GM18517 (cell line): ENCODE data around the gene SFI1.
A peak's percentile ranks its signal among the peaks of the same experiment; 100 is the strongest.
"Not testable (repeated sequence)": the region's sequence is repeated elsewhere in the genome, so short reads cannot be mapped to it uniquely, and the experiment has no call there.

Experiments
- ATAC-seq: cut with Tn5 transposase; IDR thresholded peaks from one replicate; pipeline ENCODE4 v1.9.1; 2021; ENCODE audit warnings: mild to moderate bottlenecking, moderate library complexity; ENCODE audit not compliant: unreplicated experiment

Gene SFI1, protein sequence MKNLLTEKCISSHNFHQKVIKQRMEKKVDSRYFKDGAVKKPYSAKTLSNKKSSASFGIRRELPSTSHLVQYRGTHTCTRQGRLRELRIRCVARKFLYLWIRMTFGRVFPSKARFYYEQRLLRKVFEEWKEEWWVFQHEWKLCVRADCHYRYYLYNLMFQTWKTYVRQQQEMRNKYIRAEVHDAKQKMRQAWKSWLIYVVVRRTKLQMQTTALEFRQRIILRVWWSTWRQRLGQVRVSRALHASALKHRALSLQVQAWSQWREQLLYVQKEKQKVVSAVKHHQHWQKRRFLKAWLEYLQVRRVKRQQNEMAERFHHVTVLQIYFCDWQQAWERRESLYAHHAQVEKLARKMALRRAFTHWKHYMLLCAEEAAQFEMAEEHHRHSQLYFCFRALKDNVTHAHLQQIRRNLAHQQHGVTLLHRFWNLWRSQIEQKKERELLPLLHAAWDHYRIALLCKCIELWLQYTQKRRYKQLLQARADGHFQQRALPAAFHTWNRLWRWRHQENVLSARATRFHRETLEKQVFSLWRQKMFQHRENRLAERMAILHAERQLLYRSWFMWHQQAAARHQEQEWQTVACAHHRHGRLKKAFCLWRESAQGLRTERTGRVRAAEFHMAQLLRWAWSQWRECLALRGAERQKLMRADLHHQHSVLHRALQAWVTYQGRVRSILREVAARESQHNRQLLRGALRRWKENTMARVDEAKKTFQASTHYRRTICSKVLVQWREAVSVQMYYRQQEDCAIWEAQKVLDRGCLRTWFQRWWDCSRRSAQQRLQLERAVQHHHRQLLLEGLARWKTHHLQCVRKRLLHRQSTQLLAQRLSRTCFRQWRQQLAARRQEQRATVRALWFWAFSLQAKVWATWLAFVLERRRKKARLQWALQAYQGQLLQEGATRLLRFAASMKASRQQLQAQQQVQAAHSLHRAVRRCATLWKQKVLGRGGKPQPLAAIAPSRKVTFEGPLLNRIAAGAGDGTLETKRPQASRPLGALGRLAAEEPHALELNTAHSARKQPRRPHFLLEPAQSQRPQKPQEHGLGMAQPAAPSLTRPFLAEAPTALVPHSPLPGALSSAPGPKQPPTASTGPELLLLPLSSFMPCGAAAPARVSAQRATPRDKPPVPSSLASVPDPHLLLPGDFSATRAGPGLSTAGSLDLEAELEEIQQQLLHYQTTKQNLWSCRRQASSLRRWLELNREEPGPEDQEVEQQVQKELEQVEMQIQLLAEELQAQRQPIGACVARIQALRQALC

DNA sequence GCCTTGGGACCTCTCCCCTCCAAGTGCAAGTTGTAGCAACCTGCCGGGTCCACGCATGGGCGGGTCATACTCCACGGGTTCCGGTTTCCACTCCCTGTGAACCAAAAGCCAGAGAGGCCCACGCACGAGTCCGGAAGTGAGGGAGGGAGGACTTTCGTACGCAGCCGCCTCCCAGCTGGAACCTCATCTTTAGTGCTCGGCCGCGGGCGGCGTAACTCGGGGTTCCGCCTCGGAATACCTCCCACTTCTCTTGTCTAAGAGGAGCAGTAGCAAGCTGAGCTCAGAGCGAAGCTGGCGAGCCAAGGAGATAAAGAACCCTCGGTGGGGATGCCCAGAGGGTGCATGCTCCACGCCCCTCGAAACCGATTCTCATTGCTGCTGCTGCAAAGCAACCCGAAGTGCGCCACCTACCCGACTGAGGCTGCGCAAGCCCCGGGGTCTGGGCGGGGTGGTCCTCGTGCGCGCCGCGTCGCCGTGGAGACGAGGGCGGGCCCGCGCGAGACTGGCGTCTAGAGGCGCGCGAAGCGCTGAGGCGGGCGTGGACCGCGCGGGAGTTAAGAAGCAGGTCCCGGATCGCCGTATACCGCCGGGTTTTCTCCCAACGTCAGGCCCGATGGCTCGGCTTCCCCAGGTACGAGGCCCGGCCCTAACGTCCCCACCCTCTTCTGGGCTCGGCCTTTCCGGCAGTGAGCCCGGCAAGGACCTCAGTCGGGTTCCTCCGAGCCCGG lies at the start of gene SFI1:
SFI1 (plus strand) TSS at position 530 of the 728 bp plus-strand sequence. CDS start 11,749 bp downstream, outside the sequence.
- ATAC-seq, result peak; percentile 68

DNA sequence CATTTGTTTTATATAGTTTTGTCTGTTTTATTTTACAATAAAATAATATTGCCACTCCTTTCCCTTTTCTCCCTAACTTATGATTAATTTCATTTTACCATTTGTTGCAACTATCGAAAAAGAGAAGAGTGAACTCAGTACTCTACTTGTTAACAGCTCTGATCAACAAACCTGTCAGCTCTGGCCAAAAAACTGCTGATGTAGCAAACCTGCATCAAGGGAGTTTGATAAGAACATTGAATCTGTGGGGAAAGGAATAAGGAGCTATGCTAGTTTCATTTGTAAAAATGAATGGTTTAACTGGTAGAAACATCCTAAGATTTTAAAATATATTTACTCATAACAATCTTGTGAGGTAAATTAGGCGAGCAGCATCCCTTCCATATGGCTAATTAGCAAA lies 49.6 kb upstream of the SFI1 start:
- ATAC-seq, result no peak

DNA sequence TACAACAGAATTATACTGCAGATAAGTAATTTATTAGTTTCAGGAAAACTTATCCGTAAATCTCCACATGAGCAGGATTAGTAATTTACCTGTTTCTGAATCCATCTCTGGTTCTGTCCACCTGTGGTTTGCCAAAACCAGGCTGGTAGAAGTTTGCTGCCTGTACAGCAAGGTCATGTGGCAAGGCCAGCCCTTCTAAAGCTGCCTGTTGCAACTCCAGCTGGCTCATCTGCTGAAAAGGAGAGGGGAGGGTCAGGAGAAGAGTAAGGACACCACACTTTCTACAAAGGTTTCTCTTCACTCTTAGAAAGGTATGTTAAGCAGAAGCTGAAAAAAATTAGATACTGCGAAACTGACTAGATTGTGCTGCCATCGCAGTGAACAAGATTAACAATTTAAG lies 49.0 kb upstream of the SFI1 start:
- no peak for ATAC-seq

DNA sequence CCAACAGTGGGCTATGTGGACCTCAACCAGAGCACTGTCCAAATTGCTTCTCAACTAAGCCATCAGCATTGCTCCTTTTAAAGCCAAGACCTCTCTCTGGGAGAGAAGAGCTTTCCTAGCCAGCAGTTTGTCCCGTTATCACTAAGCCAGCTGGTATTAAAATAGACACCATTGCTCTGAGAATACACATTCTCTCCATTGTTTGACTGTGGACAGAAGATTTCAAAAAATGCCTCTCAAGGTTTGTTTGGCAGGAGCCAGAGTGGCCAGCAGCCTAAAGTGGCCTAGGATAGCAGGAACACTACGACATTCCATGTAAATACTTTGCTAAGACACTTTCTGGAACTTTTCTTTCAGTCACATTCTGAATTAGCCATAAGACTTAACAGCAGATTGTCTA lies 48.0 kb upstream of the SFI1 start:
- no peak for ATAC-seq

DNA sequence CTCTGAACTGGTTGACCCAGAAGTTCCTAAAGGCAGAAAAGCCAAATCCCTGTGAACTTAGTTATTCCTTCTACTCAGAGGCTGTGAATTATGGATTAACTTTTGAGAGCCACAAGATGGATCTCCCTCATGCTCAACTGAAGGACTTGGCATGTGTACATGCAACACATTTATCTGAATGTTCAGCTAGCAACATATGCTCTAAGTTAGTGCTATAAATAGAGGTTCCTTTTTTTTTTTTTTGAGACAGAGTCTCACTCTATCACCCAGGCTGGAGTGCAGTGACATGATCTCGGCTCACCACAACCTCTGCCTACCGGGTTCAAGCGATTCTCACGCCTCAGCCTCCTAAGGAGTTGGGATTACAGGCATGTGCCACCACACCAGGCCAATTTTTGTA lies 46.8 kb upstream of the SFI1 start:
- ATAC-seq, result no peak

DNA sequence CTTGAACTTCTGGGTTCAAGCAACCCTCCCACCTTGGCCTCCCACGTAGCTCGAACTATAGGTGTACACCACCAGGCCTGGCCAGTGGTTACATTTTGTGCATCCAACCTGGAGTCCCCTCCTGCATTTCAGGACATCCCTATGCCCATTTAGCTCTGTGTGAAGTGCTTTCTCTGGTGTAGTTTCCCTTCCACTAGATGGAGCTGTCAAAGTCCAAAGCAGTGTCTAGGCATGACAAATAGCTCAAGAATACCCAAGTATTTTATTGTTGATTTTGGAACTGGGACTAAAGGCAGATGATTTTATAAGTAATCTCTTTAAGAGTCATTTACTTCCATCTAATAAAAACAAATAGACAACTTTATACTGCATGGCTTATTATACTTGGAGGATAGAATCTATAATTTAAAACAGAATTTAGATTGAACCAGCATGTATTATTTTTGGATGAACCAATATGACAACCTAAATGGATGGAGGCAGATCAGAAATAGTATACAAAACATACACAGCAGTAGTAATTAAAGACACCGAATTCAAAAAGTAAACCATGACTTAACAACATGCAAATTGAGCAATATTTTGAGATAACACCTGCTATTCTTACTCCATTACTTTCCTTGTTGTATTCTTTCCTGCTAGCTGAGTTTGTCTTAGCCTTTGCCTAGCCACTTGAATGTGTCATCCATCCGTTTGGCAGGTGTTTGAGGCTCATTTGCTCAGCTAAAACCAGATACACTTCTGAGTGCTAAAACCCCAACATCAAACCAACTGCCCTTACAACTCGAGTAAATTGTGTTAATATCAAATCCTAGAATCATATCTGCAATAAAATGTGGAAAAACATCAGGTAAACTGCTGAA lies 44.4 kb upstream of the SFI1 start:
- no peak for ATAC-seq

DNA sequence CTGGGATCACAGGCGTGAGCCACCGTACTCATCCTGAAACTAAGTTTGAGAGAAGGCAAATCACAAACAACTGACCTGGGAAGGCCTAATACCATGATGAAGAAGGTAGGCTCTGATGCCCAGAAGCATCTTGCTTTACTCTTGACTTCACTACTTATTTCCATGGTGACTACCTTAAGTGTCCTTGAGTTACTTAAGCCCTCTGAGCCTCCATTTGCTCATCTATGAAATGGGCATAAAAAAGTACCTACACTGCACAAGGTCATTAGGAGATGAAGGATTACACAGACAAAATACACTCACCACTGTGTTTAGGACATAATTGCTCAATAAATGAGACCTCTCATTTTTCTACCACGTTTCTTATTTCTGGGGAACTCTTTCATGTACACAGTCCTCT lies 34.6 kb upstream of the SFI1 start:
- ATAC-seq, result no peak

DNA sequence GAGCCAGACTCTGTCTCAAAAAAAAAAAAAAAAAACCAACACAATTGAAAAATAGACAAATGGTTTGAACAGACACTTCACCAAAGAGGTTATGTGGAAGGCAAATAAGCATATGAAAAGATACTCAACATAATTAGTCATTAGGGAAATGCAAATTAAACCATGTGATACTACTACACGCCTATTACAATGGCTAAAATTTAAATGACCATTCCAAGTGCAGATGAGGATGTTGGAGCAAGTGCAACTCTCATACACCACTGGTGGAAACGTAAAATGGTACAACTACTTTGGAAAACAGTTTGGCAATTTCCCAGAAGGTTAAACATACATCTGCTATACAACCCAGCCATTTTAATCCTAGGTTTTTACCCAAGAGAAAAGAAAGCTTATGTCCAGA lies 31.0 kb upstream of the SFI1 start:
- ATAC-seq, result no peak

DNA sequence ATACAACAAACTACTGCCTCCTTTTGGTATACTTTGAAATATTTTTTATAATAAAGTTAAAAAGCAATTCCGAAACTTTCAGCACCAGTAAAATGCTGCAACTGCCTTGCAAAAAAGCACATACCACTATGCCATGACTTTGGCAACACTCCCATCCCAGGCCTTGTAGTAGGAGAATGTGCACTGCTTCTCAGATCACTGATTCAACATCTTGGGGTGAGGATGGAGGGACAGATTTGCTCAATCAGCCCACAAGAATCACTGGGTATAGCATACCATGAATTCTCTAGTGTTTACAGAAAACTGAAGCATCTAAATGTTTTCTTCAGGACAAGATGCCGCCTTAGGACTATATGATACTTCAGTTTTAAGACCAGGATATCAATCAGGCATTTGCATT lies 21.6 kb upstream of the SFI1 start:
- no peak for ATAC-seq

DNA sequence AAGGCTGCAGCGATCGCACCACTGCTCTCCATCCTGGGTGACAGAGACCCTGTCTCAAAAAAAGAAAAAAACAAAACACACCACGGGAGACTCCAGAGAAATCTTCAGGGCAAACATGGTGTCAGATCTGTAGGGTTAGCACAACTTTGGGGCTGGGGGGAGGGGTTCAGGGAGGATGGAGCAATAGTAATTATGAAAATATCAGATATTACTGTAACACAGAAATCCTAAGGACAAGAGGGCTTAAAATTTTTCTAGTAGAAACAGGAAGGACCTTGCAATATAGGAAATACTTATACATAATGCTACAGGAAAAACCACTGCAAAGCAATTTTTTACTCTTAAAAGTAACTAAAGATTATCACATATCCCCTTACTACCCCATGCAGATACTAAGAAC lies 20.5 kb upstream of the SFI1 start:
- no peak for ATAC-seq

DNA sequence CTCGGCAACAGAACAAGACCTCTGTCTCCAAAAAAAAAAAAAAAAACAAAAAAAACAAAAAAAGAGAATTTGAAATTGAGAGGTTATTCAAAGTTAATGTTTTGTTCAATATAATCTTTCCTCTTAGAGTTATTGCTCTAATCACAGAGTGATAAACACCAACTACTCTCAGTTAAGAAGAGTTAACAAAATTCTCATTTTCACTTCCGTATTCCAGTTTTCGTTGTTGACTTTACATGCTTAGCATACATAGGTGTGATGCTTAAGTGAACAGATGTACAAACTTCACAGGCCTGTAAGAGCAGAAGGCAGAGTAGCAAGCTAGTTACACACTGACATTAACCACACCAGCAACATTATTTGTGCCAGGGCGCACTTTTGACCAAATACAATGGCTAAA lies 19.0 kb upstream of the SFI1 start:
- no peak for ATAC-seq

DNA sequence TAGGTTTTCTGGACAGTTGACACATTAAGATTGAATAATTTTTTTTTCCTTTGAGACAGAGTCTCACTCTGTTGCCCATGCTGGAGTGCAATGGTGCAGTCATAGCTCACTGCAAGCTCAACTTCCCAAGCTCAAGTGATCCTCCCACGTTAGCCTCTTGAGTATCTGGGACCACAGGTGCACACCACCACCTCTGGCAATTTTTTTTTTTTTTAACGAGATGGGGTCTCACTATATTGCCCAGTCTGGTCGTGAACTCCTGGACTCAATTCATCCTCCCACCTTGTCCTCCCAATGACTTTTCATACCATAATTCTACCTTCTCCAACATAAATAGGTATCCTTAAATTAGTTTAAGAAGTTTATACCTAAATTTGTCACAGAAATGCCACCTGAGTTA lies 15.2 kb upstream of the SFI1 start:
- no peak for ATAC-seq

DNA sequence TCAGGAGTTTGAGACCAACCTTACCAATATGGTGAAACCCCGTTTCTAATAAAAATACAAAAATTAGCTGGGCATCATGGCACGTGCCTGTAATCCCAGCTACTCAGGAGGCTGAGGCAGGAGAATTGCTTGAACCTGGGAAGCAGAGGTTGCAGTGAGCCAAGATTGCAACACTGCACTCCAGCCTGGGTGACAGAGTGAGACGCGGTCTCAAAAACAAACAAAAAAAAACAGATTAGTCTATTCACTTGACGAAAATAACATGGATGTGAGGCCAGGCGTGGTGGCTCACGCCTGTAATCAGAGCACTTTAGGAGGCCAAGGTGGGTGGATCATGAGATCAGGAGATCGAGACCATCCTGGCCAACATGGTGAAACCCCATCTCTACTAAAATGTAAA lies 13.9 kb upstream of the SFI1 start:
- ATAC-seq, result not testable (repeated sequence)

DNA sequence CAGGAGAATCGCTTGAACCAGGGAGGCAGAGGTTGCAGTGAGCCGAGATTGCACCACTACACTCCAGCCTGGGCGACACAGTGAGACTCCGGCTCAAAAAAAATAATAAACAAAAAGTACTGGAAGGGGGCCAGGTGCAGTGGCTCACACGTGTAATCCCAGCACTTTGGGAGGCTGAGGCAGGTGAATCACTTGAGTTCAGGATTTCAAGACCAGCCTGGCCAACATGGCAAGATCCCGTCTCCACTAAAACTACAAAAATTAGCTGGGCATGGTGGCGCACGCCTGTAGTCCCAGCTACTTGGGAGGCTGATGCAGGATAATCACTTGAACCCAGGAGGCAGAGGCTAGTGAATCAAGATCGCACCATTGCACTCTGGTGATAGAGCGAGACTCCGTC lies 10.0 kb upstream of the SFI1 start:
- ATAC-seq, result not testable (repeated sequence)

DNA sequence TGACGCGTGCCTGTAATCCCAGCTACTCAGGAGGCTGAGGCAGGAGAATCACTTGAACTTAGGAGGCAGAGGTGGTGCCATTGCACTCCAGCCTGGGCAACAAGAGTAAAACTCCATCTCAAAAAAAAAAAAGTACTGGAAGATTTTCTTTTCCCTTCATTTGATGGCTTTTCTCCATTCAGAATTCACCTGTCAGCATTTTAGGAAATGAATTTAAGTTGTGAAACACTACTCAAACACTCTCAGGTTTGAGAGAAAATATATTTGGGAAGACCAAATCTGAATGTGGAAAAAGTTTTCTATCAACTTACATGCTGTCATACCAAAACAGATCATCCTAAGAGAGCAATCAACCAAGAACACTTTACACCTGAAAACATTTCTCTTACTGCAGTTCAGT lies 9.4 kb upstream of the SFI1 start:
- ATAC-seq, result no peak

DNA sequence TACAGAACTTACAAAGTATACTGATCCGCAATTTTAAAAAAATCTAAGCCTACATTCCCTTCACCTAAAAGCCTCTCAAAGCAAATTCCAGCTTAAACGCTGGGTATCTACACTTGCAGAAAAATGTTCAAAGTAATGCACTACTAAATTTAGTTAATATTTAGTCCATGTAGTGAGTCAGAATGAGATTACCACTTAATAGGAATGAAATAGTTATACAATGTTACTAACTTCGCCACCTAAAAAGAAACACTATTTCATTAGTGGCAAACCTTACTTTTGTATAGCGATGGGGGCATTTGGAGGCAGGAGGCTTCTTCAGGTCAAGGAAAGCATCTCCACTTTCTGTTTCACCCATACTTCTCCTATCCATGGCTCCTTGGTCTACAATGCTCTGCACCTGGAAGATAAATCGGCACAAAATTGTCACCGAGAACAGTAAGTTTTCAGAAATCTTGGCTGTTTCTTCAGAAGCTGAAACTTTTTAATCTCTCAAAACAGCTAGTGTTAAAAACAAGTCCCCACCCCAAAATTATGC lies 7.9 kb upstream of the SFI1 start:
- ATAC-seq, result no peak

DNA sequence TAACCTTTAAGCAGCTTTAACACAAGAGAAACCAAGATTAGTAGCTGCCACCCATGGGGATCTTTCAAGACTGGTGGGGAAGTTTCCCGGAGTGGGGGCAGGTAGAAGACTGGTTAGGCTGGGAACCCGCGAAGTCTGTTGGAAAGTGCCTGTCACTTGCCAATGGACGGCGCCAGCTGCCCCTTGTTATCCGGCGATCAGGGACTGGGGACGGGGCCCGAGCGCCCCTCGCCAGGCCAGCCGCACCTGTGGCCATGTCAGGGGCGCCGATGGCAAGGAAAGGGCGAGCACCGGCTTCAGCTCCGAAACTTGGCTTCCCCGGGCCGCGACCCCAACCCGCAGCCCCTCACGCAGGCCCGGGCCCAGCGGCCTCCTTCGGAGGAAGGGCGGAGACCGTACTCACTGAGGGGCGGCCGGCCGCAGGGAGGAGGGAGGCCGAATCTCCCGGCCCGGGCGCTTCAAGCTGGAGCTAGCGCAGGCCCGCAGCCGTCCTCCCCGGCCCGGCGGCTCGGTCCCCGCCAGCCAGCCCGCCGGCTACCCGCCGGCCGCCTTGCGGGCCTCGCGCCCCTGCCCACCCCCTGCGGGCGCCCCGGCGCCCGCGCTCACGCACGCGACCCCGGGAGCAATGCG lies 7.2 kb upstream of the SFI1 start:
- ATAC-seq, result no peak

DNA sequence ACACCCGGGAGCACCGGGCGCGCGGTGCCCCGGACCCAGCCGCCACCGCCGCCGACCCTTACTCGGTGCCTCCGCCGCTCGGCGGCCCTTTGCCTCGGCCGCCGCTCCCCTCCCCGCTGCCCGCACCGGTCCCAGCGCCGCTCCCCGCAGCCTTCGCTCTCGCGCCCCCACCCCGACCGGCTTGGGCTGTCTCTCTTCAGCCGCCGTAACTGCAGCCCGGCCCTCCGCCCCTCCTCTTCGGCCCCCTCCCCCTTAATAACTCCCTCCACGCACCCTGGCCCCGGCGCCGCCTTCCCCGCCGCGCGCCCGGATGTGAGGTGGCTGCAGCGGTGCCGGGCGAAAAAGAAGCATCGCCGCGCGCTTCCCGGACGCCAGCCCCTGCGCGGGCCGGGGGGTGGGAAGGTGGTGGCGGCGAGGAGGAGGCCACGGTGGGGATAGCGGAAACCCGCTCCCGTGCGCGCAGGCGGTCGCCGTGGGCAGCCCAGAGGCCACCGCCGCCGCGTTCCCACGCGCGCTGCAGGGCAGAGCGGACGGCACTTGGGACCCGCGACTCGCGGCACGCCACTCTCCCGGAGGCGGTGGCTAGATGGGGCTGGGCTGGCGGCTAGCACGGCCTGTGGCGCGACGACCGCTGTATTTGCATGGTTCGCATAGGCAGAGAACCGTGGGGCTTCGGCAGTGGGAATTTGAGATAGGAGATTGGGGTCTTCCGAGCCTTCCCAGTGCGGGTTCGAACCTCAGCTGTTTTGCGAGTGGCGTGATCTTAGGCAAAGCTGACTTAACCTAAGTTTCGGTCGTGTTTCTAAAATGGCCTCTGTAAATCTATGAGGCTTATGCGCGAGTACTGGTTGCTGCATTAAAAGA lies 6.5 kb upstream of the SFI1 start, which contains the start of gene EIF4ENIF1:
EIF4ENIF1 (minus strand) TSS at position 211 of the 864 bp plus-strand sequence. CDS start 1,124 bp downstream, outside the sequence.
- ATAC-seq, result peak; percentile 28
